ENCODE results near the gene NIN.

- no peak for TF ChIP-seq CTCF (IDR thresholded peaks at IDR 0.05)
- TF ChIP-seq REST (IDR thresholded peaks at IDR 0.05; ENCODE audit: insufficient read depth in 1 of 2, low read depth in 2 of 2, low read length in 1 of 2) = no peak
- TF ChIP-seq POLR2AphosphoS5 (IDR thresholded peaks at IDR 0.05; ENCODE audit: low read depth, low read length) = no peak
- TF ChIP-seq TCF7L2 (IDR thresholded peaks at IDR 0.05; ENCODE audit: low read depth, low read length) = no peak
These were observed 674 bp downstream of the NIN start for GRCh38 chr14:50830044-50830931.
